GM12878 (cell line): ENCODE measurements around the gene SECTM1. TPM values are rescaled to one million over a fixed set of nuclear protein-coding genes. Genes with fewer than 3 reads are reported as not detected.

Experiments used
- ATAC-seq: fragments of 200-7000 bp; cut with Tn5 transposase; 3 replicates; pipeline ENCODE4 v1.9.1; 2020; ENCODE audit warnings: mild to moderate bottlenecking, moderate library complexity
- BruUV-seq: library from RNA; stranded (reverse); fragments of 400-500 nt; replicated peaks from 2 replicates; lab custom pipeline; 2021; lab: Mats Ljungman, UMichigan
- CTCF ChIA-PET: fragments of 300-600 bp; sonication (Branson Sonifier 250); formaldehyde crosslinking; extraction: SDS; loops from one replicate; lab custom pipeline; 2021; ENCODE audit warnings: inconsistent platforms; lab: Yijun Ruan, JAX
- POLR2A ChIA-PET: fragments of 350-600 bp; formaldehyde crosslinking; extraction: SDS; loops from one replicate; lab custom pipeline; 2021; ENCODE audit warnings: inconsistent platforms; lab: Charles Lee
- RAD21 ChIA-PET: fragments of 300-600 bp; sonication (Branson Sonifier 250); formaldehyde crosslinking; loops from one replicate; lab custom pipeline; 2023; ENCODE audit warnings: antibody characterized with exemption; ENCODE audit not compliant: unreplicated experiment; lab: Charles Lee
- SMC1A ChIA-PET: fragments of 300-600 bp; sonication (Branson Sonifier 250); formaldehyde crosslinking; loops from one replicate; lab custom pipeline; 2023; ENCODE audit not compliant: unreplicated experiment, uncharacterized antibody; lab: Charles Lee
- DNase-seq: peaks from one replicate; pipeline ENCODE4 v3.0.0-alpha.2; 2011; ENCODE audit warnings: low read depth, low spot score
- FAIRE-seq: peaks from 3 replicates; lab custom pipeline; 2011; peaks lifted over from hg19 to GRCh38; lab: Jason Lieb, UNC
- H2AFZ ChIP-seq: 2 replicates; pipeline ENCODE4 v1.6.0; 2011; ENCODE audit warnings: low read depth, low read length, control low read depth; ENCODE audit not compliant: control insufficient read depth
- H3K27ac ChIP-seq: 2 replicates; pipeline ENCODE4 v1.5.1; 2011; ENCODE audit warnings: control low read depth; ENCODE audit not compliant: control insufficient read depth, insufficient read depth
- H3K27me3 ChIP-seq, 2 experiments: replicated peaks in 1 of 2; 2 replicates each; pipeline versions ENCODE4 v1.6.0 to v1.6.1; 2011; ENCODE audit warnings: low read length in 1 of 2; ENCODE audit not compliant: control insufficient read depth in 2 of 2, insufficient read depth in 2 of 2
- H3K36me3 ChIP-seq, 2 experiments: 2 replicates each; pipeline ENCODE4 v1.5.1; 2011; ENCODE audit warnings: low read length in 1 of 2; ENCODE audit not compliant: control insufficient read depth in 2 of 2, insufficient read depth in 2 of 2
- H3K4me1 ChIP-seq: 2 replicates; pipeline ENCODE4 v1.6.1; 2011; ENCODE audit warnings: mild to moderate bottlenecking, low read length, moderate library complexity, mixed read lengths; ENCODE audit not compliant: control insufficient read depth, insufficient read depth
- H3K4me2 ChIP-seq: 2 replicates; pipeline ENCODE4 v1.6.0; 2011; ENCODE audit warnings: control low read depth; ENCODE audit not compliant: control insufficient read depth, insufficient read depth
- H3K4me3 ChIP-seq: fragments of 200-600 bp; sonication (generic); 2 replicates; pipeline ENCODE4 v1.5.1; 2016
- H3K79me2 ChIP-seq: 2 replicates; pipeline ENCODE4 v1.6.0; 2011; ENCODE audit warnings: low read length; ENCODE audit not compliant: control insufficient read depth, insufficient read depth
- H3K9ac ChIP-seq: 2 replicates; pipeline ENCODE4 v1.8.0; 2011; ENCODE audit warnings: low read length, control low read depth, mixed read lengths; ENCODE audit not compliant: control insufficient read depth, insufficient read depth
- H3K9me3 ChIP-seq: replicated peaks from 3 replicates; pipeline ENCODE4 v1.5.1; 2011; ENCODE audit warnings: mild to moderate bottlenecking, low read length; ENCODE audit not compliant: control insufficient read depth, insufficient read depth
- H4K20me1 ChIP-seq: 2 replicates; pipeline ENCODE4 v1.6.0; 2011; ENCODE audit not compliant: control insufficient read depth, insufficient read depth
- BCL11A ChIP-seq: IDR thresholded peaks from 2 replicates; pipeline ENCODE4 v1.6.1; 2011; ENCODE audit warnings: low read depth, low read length
- EP300 ChIP-seq, 2 experiments: fragments of 150-350 bp in 1 of 2; IDR thresholded peaks; 2 replicates each; pipeline ENCODE4 v1.6.1; 2011 to 2012; ENCODE audit warnings: low read depth in 2 of 2, low read length in 2 of 2, borderline replicate concordance in 1 of 2, improper control_type of control experiment in 1 of 2, inconsistent platforms in 1 of 2; ENCODE audit not compliant: control insufficient read depth in 1 of 2
- JUNB ChIP-seq: IDR thresholded peaks from 2 replicates; pipeline ENCODE4 v1.6.1; 2016; ENCODE audit warnings: antibody characterized with exemption, mild to moderate bottlenecking
- KAT2A ChIP-seq: conservative IDR thresholded peaks from 2 replicates; pipeline ENCODE4 v1.6.1; 2011; ENCODE audit warnings: low read depth, low read length; ENCODE audit not compliant: control insufficient read depth
- MTA3 ChIP-seq: IDR thresholded peaks from 2 replicates; pipeline ENCODE4 v1.6.1; 2012; ENCODE audit warnings: low read length, inconsistent platforms, borderline replicate concordance
- NBN ChIP-seq: fragments of 450-650 bp; IDR thresholded peaks from 2 replicates; pipeline ENCODE4 v1.6.1; 2016
- POU2F2 ChIP-seq: IDR thresholded peaks from 3 replicates; pipeline ENCODE4 v1.6.1; 2011; ENCODE audit warnings: low read depth, mild to moderate bottlenecking, low read length, borderline replicate concordance
- TBL1XR1 ChIP-seq: IDR thresholded peaks from 2 replicates; pipeline ENCODE4 v1.6.1; 2012; ENCODE audit warnings: low read depth, low read length, improper control_type of control experiment
- WGBS: methylation state at CpG from one replicate; pipeline ENCODE4 v1.1.6; 2016; ENCODE audit warnings: low lambda C conversion rate; ENCODE audit not compliant: insufficient replicate concordance, insufficient coverage; ENCODE audit errors: missing lambda C conversion rate; 5-methylcytosine and 5-hydroxymethylcytosine counted together
- in situ Hi-C: fragments of 300-500 bp; cut with MboI; formaldehyde crosslinking; loops from 9 replicates; pipeline ENCODE4 v1.14.3; 2018; ENCODE audit warnings: mixed read lengths
- intact Hi-C: fragments of 100-400 bp; cut with micrococcal nuclease; formaldehyde crosslinking; loops from one replicate; pipeline ENCODE4 v1.14.2; 2022; ENCODE audit not compliant: unreplicated experiment
- polyA plus RNA-seq, 11 experiments: library from polyadenylated mRNA; depleted of rRNA in 4 of 11; unstranded in 6 of 11; stranded (reverse) in 5 of 11; fragments of >200 nt; fragmentation: Nextera tagmentation in 4 of 11; fragmentation: Illumina TruSeq in 1 of 11; extraction: Ambion mirVana in 4 of 11; extraction: Trizol in 1 of 11; gene quantifications; 1 replicate in 1 of 11; 2 replicates in 10 of 11; pipeline versions ENCODE4 v1.2.1 to v1.2.3, GENCODE V29; 2011 to 2016; ENCODE audit warnings: inconsistent platforms in 2 of 11, missing spikeins in 2 of 11, low read depth in 1 of 11
- total RNA-seq, 4 experiments: library from RNA; depleted of rRNA in 3 of 4; stranded (reverse); fragments of >200 nt in 3 of 4; fragmentation: Illumina TruSeq in 1 of 4; extraction: Trizol in 1 of 4; gene quantifications; 2 replicates each; pipeline versions ENCODE4 v1.2.1 to v1.2.3, GENCODE V29; 2013 to 2021

Gene SECTM1
- total and polyA plus RNA-seq, 10 of the 15 experiments (the other 5 are each of a cell fraction or from before 2014, with no cell fraction given) = 0.10 to 0.13 (median 0.12) TPM; not detected in 7

DNA sequence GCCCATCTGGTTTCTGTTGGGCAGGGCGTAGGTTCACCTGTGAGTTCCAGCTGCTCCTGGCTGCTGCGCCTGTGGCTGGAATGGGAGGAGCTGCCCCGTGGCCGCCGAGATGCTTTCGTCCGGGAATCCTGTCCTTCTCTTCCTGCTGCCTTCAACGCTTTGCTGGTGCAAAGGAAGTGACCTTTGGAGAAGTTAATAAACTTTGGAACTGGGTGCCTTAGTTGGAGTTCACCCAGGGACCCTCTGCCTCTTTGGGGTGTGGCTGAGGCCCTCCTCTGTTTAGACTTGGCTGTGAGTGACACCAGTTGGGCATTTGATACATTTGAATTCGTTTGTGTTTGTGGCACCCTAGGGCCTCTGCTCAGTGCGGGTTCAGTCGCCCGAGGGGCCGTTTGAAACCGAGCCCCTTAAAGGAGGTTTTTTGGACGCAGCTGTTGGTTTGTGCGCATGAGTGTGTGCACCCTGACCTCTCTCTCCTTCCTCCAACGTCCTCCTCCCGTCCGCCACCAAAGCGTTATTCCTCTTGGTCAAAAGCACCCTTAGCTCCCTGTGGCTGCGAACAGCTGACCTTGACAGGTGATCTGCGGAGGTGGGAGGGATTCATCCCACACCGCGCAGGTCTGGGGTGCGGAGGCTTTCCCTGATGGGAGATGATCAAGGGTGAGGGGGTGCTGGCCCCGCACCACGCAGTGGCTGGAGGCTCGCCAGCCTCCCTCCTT lies 9.0 kb upstream of the SECTM1 start:
- Histone ChIP-seq H3K4me2 (no peak overlapping the region), H3K4me3 (no peak overlapping the region), H3K9me3 (no peaks in the 10 kb centered on the region), H2AFZ (no peak overlapping the region), H3K9ac (no peak overlapping the region), H3K27ac (no peak overlapping the region), H3K36me3 (no peaks in the 10 kb centered on the region), H3K79me2 (no peaks in the 10 kb centered on the region), H4K20me1 (no peaks in the 10 kb centered on the region), H3K27me3 (no peaks in the 10 kb centered on the region), H3K4me1 (no peaks in the 10 kb centered on the region)
- no peak for FAIRE-seq
- no TSS peak for BruUV-seq
- no peak for ATAC-seq
- no peak for DNase-seq
- ChIA-PET CTCF (interaction anchor here (2.1 kb wide), 1 partner anchor 41 kb away, joined by 8 read pairs; no protein-coding TSS in a partner anchor), SMC1A (no interaction called here), RAD21 (interaction anchor here (0.7 kb wide), 1 partner anchor 217 kb away, joined by 4 read pairs; no protein-coding TSS in a partner anchor), POLR2A (interaction anchor here (0.6 kb wide), 1 partner anchor 819 kb away, joined by 3 read pairs; no protein-coding TSS in a partner anchor)
- no peak for TF ChIP-seq KAT2A
- no peak for TF ChIP-seq BCL11A
- no peak for TF ChIP-seq MTA3
- TF ChIP-seq POU2F2 = no peak
- no peak for TF ChIP-seq JUNB
- no peak for TF ChIP-seq NBN
- TF ChIP-seq EP300 (IDR thresholded peaks at IDR 0.05; ENCODE audit: borderline replicate concordance in 1 of 2, control insufficient read depth in 1 of 2, low read depth in 2 of 2, low read length in 2 of 2) = no peak
- TF ChIP-seq TBL1XR1 = no peak
- intact Hi-C loops (no loop called here), in situ Hi-C loops (no loop called here)
- WGBS = 66% methylated on average over 28 of the region's 28 CpGs
